Measurements from ENCODE around the gene SORBS2.

DNA sequence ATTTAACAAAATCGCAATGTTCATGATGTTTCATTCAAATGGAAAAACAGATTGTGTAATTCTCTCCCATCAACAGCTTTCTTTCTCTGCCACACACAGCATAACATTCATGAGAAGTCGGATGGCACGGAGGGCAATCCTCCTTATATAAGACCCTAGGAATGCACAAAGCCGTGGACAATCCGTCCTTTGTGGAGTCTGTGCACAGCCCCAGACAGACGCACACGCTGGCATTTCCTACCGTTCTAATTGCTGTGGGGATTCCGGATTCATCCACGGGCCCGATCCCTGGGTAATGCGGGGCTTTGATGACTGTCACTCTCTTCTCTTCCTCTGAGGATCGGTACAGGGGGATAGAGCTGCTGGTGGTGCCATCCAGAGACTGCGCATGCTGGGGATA is 154.8 kb downstream of the SORBS2 start:
- TF ChIP-seq, protein P1, sequence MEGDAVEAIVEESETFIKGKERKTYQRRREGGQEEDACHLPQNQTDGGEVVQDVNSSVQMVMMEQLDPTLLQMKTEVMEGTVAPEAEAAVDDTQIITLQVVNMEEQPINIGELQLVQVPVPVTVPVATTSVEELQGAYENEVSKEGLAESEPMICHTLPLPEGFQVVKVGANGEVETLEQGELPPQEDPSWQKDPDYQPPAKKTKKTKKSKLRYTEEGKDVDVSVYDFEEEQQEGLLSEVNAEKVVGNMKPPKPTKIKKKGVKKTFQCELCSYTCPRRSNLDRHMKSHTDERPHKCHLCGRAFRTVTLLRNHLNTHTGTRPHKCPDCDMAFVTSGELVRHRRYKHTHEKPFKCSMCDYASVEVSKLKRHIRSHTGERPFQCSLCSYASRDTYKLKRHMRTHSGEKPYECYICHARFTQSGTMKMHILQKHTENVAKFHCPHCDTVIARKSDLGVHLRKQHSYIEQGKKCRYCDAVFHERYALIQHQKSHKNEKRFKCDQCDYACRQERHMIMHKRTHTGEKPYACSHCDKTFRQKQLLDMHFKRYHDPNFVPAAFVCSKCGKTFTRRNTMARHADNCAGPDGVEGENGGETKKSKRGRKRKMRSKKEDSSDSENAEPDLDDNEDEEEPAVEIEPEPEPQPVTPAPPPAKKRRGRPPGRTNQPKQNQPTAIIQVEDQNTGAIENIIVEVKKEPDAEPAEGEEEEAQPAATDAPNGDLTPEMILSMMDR (IDR thresholded peaks at IDR 0.05; ENCODE audit: control extremely low read depth in 1 of 3, insufficient read depth in 1 of 3, low read depth in 1 of 3, low read length in 3 of 3), result no peak
- TF ChIP-seq, protein P2, sequence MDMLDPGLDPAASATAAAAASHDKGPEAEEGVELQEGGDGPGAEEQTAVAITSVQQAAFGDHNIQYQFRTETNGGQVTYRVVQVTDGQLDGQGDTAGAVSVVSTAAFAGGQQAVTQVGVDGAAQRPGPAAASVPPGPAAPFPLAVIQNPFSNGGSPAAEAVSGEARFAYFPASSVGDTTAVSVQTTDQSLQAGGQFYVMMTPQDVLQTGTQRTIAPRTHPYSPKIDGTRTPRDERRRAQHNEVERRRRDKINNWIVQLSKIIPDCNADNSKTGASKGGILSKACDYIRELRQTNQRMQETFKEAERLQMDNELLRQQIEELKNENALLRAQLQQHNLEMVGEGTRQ (IDR thresholded peaks at IDR 0.05; ENCODE audit: low read length), result no peak
- no peak for TF ChIP-seq POLR2AphosphoS5 (IDR thresholded peaks at IDR 0.05; ENCODE audit: low read depth, low read length)
